HG03521 (cell line): Measurements from ENCODE around the gene CLCN1.

Source experiments
- ATAC-seq: cut with Tn5 transposase; IDR thresholded peaks from one replicate; pipeline ENCODE4 v1.9.1; 2021; ENCODE audit warnings: mild to moderate bottlenecking, moderate library complexity; ENCODE audit not compliant: unreplicated experiment

CLCN1 gene

DNA sequence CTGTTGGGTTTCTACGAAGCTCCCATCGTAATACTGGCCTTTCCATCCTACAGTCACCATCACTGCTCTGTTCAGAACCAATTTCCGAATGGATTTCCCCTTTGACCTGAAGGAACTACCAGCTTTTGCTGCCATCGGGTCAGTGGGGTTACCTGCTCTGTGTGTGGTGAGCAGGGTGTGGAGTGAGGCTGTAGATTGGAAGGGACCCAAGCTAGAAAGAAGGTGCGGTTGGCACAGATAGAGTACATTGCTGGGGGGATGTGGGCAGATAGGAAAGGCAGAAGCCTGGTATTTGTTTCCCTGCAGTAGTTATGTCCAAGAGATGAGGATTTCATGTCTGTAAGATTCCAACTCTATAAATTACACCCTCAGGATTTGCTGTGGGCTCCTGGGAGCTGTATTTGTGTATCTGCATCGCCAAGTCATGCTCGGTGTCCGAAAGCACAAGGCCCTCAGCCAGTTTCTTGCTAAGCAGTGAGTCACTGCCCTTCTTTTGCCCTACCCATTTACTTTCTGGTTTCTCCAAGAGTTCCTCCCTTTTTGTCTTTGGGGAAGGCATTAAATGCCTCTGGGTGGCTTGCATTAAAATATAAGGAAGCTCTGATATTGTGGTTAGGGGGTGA, 15.4 kb downstream of the CLCN1 start:
- ATAC-seq: no peak

DNA sequence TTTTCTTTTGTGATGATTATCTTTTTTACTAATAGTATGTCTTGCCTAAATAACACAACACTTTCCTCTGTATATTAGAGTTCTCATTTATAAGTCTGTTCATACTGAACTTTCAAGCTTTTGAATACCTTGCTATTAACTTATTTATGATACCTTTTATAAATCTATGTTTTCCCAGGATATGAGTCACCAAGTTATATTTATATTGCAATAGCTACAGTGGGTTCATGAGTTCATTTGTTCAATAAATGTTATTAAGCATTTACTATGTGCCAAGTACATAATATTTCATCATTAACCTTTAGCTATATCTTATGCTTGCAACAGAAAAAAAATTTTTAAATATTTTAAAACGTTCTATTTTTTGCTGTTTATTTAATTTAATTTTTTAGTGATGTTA, 18.3 kb downstream of the CLCN1 start:
- ATAC-seq: no peak

DNA sequence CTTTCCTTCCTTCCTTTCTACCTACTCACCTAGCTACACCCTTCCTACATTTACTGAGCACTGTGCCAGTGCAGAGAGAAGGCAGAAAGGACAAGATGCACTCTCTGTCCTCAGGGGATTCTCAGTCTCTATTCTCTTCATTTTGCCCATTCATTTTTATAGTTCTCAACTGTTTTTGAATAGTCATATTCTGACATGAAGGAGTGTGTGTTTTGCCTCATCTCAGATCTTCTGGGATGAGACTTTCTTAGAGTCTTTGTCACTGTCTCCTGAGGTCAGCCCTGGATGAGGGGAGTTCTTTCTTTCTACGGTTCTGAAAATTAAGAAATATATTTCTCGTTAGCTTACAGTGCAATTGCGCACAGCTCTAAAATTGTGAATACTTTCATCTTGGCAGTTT, 21.3 kb downstream of the CLCN1 start:
- no peak for ATAC-seq

DNA sequence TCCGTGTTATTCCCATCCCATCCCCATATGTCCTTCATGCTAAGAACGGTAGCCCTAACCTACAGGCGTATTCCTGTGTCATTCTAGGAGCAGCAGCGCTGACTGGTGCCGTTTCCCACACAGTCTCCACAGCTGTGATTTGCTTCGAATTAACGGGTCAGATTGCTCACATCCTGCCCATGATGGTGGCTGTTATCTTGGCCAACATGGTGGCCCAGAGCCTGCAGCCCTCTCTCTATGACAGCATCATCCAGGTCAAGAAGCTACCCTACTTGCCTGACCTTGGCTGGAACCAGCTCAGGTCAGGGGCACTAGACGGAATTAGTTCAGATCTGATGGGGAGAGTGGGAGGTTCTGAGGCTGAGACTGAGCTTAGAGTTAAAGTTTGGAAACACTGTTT, 25.9 kb downstream of the CLCN1 start:
- no peak for ATAC-seq

DNA sequence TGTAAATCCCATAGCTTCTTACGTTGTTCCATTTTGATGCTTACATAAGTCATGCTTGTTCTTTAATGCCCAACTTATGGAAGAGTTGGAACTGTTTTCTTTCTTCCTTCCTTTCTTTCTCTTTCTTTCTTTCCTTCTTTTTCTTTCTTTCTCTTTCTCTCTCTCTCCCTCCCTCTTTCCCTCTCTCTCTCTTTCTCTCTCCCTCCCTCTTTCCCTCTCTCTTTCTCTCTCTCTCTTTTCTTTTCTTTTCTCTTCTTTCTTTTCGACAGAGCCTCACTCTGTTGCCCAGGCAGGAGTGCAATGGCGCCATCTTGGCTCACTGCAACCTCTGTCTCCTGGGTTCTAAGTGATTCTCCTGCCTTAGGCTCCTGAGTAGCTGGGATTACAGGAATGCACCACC, 27.7 kb downstream of the CLCN1 start:
- no peak for ATAC-seq

DNA sequence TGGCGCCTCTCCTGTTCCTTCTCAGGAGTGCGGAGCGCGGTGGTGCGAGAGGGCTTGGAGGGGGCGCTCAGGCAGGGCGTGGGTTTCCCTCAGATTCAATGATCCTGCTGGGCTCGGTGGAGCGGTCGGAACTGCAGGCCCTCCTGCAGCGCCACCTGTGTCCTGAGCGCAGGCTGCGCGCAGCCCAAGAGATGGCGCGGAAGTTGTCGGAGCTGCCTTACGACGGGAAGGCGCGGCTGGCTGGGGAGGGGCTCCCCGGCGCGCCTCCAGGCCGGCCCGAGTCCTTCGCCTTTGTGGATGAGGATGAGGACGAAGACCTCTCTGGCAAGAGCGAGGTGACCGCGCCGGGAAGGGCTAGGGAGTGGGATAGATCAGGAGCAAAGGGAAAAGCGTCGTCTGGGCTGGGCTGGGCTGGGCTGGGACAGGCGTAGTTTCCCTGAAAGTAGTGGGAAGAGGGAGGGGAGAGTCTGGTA, 29.6 kb downstream of the CLCN1 start:
- ATAC-seq: peak; percentile 89

DNA sequence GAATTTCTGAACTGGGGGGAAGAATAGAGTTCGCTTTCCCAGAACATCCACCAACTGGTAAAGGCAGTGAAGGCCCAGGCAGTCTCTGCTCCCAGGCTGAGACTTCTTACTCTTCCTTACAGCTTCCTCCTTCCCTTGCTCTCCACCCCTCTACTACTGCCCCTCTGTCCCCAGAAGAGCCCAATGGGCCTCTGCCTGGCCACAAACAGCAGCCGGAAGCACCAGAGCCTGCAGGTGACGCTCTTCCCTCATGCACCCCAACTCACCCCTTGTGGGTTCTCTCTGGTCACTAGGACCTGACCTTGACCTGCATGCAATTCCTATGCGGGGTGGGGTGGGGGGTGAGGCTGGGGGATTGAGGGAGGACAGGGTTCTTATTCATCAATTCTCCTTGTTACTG, 30.1 kb downstream of the CLCN1 start:
- no peak for ATAC-seq

DNA sequence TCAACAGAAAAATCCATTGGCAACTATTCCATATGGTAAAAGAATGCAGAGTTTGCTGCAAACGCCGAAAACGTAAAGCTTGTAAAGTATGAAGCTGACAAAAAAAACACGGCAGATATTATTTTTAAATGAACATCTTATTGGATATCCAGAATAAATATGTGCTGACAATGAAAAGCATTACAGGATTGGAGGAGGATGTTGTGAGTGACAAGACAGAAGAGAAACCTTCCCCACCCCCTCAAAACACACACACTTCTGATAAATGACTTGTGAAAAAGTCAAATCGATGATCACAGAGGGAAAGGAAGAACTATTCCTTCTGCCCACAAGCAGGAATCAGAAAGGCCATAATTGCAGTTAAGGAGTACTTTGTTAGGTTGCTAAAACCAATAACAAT, 32.0 kb downstream of the CLCN1 start:
- no peak for ATAC-seq

DNA sequence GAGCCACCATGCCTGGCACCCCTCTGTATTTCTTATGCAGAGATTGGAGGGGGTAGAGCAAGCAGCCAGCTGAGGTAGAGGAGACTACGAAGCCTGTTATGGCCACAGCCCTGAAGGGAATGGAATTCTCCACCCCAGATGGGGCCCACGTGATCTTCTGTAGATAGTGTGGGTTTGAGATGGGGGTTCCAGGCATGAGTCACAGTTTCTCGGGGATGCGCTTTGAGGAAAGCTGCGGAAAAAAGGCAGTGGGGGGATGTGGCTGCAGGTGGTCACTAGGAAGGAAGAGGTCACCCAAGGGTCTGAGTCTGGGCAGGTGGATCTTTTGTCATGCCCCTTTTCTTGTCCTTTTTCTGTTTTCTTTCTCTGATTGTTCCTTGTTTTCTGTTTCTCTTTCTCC, 35.1 kb downstream of the CLCN1 start:
- no peak for ATAC-seq

DNA sequence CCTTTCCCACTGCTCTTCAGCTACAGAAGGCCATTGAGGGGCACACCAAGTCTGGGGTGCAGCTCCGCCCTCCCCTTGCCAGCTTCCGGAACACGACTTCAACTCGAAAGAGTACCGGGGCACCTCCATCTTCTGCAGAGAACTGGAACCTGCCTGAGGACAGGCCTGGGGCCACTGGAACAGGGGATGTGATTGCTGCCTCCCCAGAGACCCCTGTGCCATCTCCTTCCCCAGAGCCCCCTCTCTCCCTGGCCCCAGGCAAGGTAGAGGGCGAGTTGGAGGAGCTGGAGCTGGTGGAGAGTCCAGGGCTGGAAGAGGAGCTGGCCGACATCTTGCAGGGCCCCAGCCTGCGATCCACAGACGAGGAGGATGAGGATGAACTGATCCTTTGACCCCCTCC, 35.7 kb downstream of the CLCN1 start:
- ATAC-seq: no peak

DNA sequence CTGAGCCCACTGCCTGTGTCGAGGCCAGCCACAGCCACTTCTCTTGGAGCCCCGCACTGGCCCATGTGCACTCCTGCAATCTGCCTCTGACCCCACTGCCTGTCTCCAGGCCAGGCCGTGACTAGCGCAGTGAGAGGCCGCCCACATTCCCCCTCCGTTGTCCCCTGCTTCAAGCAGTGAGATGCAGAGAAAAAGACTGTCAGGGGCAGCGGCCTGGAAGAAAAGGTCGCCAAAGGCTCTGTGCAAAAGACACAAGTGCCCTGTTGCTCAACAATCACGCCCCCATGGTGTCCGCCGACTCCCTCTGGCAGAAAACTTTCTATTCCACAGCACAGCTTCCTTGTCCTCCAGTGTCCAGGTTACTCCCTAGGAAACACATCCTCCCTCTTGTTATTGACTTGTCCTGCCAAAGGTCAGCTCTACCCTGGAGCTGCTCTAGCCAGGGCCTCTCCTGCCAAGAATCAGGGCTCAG, 36.7 kb downstream of the CLCN1 start:
- no peak for ATAC-seq

DNA sequence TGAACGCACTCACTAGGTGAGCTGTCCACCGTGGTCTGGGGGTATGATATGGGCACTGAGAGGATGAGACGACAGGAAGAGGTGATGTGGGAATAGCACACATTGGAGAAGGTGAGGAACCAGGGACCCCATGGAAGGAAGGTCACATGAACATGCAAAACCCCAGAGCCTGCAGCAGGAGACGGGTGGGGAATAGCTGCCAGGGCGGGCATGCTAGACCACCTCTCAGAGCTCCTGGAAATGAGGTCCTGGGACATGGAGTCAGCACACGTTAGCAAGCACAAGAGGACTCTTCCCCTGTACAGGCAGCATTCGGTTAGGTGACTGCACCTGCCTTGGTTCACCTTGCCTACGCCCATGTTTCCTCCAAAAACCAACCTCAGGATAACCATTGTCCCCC, 38.5 kb downstream of the CLCN1 start:
- ATAC-seq: no peak

DNA sequence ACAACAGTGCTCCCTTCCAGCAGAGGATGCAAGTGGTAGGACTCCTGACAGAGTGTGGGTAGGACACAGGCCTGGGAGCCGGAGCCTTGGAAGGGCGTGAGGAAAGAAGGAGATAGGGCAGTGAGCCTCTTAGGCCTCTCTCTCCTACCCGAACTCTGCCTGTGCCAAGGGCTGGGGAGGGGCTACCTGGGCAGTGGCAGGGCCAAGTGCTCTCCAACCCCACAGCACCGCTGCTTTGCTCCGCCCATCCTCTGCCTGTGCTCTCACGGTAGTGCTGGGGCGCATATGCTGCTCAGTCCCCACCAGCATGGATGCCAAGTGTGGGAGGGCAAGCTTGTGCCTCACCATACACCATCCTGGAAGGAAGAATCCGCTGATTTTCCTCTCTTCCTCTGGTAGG, 39.1 kb downstream of the CLCN1 start:
- ATAC-seq: no peak

DNA sequence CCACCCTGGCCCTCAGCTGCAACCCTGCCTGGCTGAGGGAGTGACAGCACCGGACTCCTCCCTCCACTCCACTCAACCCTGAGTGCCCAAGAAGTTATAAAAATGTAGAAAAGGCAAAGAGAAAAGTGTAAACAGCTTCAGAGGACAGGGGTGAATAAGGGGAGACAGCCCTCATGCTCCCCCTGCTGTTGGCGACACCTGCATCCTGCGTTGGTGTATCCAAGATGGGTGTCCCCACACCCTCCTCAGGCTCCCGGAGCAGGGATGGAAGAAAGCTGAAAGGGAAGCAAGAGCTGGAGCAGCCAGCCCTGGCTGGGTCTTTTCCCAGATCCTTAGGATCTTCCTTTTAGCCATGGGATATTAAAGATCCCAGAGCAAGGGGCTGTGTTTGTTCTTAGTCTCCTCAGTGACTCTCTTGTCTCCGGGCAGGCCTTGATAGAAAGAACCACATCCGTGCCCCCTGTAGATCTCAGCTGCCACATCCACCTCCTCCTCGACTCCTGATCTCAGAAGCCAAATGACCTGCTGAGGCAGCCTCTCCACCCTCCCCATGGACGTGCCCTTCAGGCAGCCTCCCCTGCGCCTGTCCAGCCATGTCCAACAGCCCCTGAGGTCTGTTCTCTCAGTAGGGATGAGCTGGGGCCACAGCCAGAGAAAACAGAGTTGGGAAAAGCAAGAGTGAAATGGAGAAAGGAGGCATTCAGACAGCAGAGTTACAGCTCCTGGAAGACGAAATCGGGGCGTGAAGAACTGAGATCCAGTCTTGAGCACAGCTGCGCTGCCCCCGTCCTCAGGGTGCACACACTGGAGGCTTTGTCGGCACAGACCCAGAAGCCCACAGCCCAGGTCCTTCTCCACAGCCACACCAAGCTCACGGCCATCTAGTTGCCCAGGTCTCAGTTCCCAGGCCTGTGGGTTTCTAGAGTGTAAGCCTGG, 39.8 kb downstream of the CLCN1 start:
- no peak for ATAC-seq

DNA sequence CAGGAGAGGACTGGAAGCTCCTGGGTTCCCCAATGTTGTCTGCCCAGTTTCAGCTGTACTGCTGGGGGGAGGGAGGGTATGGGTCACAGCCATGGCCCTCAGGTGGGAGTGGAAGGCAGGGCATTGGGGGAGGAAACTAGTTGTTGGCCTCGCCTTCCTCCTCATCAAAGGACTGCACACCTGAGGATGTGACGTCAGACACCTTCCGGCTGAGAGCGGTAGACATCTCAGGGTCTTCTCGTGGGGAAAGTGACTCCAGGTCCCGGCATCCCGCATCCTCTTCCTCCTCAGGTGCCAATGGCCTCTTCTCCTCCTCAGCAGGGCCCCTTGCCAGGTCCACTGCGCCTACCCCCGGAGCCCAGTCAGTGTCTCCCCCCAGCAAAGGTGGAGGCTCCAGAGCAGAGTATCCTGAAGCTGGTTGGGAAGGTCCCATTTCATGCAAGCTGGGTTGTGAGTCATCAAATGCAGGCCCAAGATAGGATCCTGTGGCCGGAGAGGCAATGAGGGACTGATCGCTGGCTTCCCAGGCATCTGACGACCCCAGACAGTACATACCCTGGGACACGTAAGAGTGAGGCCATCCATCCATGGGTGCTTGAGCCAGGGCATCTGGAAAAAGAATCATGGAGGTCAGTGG, 40.6 kb downstream of the CLCN1 start:
- no peak for ATAC-seq

DNA sequence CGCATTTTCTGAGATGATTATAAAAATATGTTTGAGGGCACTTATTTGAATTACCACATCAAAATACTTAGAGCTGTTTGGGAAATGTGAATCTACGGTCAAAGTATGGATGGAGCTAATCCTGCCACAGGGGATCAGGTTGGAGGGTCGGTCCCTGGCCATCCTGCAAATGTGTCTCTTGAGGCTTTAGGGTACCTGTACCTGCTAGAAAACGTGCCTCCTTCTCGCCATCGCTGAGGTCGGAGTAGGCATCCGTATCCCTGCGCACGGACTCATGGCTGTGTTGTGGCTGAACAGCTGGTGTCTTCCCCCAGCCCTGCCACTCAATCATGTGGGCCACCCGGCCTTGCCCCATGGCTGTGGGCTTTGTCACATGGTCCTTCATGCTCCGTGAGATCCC, 42.7 kb downstream of the CLCN1 start:
- no peak for ATAC-seq

DNA sequence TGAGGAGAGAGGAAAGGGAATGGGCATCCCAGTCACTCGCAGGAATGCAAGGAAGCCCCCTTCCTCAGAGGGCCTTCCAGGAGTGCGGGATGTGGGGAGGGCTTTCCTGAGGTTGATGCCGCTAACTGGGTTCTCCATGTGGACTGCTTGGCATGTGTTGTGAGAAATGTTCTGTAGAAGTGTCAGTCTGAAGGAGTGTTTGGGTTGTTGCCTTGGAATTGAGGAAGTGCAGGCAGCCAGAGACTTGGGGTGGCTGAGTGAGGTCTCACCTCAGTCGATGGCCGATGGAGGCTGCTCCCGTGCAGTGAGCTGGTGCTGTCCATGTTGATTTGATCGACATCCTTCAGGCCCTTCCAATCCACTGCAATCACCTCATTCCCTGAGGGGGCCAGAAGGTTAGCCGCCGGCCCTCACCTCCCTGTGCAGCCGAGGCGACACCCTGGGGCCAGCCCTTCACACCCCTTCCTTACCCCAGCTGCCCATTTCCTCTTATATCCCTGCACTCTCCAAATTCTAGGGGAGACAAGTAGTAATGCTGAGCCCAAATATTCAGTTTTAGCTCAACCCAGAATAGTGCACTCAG, 44.0 kb downstream of the CLCN1 start:
- no peak for ATAC-seq

DNA sequence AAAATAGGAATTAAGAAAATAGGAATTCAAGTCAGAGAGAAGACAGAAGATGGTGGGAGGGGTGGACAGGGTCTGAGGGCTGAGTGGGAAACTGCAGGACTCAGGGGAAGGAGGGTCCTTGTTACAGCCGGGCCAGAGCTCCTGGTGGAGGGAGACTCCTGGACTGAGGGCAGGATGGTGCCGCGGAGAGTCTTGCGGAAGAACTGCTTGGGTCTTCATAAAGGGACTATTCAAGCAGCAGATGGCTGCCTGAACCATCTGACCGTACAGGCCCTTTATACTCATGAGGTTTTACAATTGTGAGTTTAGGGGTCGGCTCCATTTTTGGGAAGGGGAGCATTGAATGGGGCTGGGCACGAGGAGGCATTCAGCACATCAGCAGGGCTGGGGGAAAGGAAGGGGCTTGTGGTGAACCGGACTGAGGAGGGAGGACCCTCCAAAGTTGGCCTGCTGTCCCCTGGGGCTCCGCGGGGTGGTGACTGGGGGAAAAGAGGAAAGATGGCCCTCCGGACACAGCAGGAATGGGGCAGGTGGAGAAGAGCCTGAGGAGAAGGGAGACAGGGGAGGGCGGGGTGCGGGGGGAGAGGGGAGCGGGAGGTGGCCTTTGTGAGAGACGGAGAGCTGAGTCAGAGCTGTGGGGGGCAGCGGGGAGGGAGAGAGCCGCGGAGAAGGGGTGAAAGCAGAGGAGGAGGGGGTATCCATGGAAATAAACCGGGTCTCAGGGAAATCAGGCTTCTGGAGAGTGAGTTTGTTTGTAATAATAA, 45.1 kb downstream of the CLCN1 start:
- no peak for ATAC-seq

DNA sequence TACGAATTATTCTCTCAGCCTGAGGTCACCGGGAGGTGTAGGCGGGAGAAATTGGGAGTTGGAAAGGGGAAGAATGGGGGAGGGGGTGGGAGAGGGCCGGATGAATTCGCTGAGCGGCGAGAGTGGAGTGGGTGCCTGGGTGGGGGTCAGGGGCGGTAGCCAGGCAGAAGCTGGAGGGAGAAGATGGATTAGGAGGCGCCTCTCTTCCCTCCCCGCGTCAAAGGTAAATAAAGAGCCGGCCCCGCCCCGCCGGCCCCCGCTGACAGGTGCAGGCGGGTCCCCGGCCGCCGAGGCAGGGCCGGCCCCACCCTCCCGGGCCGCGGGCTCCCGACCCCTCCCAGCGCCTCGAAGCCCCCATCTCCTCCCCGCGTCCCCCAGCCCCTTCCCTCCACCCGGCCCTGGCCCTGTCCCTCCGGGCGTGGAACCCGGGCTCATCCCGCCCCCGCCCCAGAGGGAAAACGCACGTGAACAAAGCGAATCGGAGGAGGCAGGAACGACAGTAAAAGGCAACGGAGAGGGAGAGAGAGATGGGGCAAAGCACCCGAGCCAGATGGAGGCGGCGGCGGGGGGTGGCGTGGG, 45.7 kb downstream of the CLCN1 start:
- ATAC-seq: no peak
